ENCODE measurements around the gene FUT8.
A peak's percentile ranks its signal among the peaks of the same experiment; 100 is the strongest.
"Not testable (repeated sequence)": the region's sequence is repeated elsewhere in the genome, so short reads cannot be mapped to it uniquely, and the experiment has no call there.

The FUT8 gene

DNA sequence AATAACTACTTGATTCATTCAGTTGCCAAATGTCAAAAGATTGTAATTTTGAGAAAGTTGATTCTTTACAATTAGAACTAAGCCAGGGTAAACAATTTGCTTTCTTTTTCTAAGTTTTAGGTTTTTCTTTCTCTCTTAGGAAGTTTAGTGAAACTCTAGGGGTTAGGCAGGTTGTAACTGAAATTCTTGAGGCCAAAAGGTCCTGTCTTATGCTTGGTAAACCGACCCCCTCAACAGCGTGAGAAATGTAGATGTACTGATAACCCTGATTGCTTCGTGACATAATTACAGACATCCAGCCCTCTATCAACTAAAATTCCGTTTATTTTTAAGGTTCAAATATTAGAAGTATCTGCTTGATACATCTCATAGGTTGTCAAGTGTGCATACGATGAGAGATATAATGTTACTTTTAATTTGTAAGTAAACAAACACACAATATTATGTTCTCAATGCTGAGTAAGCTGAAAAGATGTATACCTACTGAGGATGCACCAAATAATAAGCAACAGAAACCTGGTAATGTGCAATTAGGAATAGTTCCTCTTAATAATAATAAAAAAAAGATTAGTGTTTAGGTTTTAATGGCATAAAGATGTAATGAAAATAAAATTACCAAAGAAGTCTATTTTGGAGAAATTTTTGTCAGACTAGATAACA is 7.2 kb downstream of the FUT8 start:
- DNase-seq (ENCODE audit: low spot score): no peak

DNA sequence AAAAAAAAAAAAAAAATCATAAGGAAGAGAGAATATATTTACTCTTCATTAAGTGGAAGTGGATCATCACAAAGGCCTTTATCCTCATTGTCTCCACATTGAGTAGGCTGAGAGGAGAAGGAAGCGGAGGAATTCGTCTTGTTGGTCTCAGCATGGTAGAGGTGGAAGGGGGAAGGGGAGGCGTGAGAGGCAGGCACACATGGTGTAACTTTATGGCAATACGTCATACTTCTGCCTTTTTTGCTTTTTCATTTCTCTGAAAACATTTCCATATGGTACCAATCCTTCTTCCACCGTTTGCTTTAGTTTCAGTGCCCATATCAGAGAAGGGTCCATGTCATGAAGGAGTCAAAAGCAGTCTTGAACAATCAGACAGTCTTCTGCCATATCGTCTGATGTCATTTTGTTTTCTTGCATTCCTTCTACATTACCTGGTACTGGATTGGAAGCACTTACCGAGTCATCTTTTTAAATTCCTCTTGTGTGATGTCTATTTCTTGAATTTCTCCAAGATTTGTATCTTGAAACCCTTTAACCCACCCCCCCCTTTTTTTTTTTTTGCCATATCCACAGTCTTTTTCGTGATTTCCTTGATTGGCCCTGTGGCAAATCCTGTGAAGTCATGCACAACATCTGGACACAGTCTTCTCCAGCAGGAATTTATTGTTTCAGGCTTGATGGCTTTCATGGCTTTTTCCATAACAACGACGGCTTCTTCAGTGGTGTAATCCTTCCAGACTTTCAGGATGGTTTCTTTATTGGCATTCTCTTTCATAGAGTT is 8.9 kb downstream of the FUT8 start:
- no peak for DNase-seq (ENCODE audit: low spot score)

DNA sequence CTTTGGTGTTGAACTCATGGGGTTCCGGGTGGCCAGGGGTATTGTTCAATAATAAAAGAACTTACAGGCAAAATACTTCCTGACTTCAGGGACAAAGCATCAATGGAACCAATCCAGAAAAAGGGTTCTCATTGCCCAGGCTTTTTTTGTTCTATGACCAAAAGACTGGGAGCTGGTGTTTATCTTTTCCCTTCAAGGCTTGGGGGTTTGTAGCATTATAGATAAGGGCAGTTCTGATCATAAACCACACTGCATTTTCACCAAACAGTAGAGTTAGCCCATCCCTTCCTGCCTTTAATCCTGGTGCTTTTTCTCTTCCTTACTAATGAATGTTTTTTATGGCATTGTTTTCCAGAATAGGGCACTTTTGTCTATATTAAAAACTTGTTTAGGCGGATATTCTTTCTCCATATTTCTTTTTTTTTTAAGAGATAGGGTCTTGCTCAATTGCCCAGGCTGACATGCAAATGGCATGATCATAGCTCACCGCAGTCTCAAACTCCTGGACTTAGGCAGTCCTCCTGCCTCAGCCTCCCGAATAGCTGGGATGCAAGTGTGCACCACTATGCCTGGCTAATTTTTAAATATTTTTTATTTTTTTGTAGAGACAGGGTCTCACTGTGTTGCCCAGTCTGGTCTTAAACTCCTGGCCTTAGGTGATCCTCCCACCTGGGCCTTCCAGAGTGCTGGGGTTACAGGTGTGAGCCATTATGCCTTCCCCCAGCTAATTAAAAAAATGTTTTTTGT is 9.7 kb downstream of the FUT8 start:
- no peak for DNase-seq (ENCODE audit: low spot score)

- DNase-seq (ENCODE audit: low spot score): no peak
Observed at GRCh38 chr14:65423982-65424381, 11.5 kb downstream of the FUT8 start.

- DNase-seq (ENCODE audit: low spot score): no peak
Observed at GRCh38 chr14:65424531-65424930, 12.0 kb downstream of the FUT8 start.

- no peak for DNase-seq (ENCODE audit: low spot score)
Observed at GRCh38 chr14:65425885-65426284, 13.4 kb downstream of the FUT8 start.

- not testable (repeated sequence) for DNase-seq (ENCODE audit: low spot score)
Observed at GRCh38 chr14:65426902-65427301, 14.4 kb downstream of the FUT8 start.

DNA sequence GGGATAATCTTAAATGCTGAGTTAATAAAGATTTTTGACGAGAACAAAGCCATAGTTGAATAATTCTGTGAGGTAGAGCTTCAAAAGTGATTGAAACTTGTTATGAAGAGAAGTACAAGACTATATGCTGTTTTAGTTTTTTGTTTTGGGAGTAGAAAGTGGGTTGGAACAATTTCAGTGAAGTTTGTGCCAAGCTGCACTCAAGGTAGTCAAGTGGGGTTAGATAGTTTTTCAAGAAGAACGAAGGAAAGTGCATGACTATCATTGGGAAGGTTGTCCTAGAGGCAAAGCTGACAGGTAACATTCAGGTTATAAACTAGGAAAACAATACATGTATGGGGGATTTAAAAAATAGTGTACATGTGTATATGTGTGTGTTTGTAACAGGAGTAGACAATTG is 16.2 kb downstream of the FUT8 start:
- DNase-seq (ENCODE audit: low spot score): no peak

- DNase-seq (ENCODE audit: low spot score): no peak
Observed at GRCh38 chr14:65429757-65430156, 17.2 kb downstream of the FUT8 start.

DNA sequence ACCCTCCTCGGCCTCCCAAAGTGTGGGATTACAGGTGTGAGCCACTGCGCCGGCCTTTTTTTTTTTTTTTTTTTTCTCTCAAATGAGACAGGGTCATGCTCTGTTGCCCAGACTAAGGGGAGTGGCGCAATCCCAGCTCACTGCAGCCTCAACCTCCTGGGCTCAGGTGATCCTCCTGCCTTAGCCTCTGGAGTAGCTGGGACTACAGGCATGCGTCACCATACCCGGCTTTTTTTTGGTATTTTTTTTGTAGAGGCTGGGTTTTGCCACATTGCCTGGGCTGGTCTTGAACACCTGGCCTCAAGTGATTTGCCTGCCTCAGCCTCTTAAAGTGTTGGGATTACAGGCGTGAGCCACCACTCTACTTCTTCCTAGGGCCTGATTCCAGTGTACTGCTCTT is 18.7 kb downstream of the FUT8 start:
- DNase-seq (ENCODE audit: low spot score): no peak

DNA sequence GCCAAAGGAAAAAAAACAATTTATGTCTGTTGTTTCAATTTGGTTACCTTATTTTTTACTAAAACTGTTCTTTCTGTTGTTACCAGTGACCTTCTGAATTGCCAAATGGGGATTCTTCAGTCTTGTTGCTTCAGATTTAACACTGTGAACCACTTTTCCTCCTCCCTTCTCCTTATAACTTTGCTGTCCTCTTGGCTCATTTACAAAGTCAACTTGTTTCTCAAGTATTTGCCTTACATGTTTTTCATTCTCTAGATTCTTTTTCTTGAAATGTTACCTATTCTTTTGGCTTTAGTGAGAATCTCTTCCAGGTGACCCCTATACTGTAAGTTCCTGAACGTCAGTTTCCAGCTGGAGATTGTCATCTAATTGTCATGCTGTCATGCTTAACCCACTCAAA is 19.4 kb downstream of the FUT8 start:
- no peak for DNase-seq (ENCODE audit: low spot score)

DNA sequence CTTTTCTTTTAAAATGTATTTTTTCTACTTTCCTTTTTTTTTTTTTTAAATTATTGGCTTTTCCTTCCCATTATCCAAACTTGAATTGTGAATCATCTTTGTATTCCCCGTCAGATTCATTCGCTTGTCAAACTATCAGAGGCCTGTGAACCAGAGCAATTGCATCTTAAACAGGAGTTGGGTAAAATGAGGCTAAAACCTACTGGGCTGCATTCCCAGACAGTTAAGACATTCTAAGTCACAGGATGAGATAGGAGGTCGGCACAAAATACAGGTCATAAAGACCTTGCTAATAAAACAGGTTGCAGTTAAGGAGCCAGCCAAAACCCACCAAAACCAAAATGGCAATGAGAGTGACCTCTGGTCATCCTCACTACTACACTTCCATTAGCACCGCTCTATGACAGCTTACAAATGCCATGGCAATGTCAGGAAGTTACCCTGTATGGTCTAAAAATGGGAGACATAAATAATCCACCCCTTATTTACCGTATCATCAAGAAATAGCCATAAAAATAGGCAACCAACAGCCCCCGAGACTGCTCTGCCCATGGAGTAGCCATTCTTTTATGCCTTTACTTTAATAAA is 19.9 kb downstream of the FUT8 start:
- no peak for DNase-seq (ENCODE audit: low spot score)

DNA sequence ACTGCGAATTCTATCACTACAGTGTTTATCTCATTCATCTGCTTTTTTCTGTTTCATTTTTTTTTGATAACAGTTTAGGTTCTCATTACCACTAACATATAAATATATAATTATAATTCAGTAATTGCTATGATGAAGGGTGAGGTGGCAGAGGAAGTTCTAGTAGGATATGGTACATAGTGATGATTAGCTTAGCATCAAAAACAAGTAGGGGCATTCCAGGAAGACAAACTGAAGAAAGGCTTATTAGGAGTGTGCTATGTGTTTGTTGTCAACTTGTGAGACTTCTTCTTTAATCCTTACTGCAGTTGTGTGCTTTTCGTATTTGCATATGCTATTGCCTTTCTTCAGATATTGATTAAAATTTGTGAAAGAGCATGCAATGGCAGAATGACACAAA is 20.6 kb downstream of the FUT8 start:
- DNase-seq (ENCODE audit: low spot score): peak; percentile 20

DNA sequence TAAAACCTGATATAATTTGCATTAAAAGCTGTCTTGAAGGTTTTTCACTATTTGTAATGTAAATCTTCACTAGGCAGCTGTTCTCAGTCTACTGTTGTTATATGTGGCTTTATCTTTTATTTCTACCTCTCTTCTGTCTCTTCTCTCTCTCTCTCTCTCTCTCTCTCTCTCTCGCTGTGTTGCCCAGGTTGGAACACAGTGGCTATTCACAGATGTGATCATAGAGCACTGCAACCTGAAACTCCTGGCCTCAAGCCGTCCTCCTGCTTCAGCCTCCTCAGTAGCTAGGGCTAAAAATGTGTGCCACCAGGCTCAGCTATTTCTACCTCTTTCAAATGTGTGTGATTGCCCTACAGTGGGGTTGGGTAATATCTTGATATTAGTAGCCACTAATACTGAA is 21.1 kb downstream of the FUT8 start:
- DNase-seq (ENCODE audit: low spot score): no peak

GRCh38 chr14:65434216-65434850 is 21.8 kb downstream of the FUT8 start:
- no peak for DNase-seq (ENCODE audit: low spot score)

DNA sequence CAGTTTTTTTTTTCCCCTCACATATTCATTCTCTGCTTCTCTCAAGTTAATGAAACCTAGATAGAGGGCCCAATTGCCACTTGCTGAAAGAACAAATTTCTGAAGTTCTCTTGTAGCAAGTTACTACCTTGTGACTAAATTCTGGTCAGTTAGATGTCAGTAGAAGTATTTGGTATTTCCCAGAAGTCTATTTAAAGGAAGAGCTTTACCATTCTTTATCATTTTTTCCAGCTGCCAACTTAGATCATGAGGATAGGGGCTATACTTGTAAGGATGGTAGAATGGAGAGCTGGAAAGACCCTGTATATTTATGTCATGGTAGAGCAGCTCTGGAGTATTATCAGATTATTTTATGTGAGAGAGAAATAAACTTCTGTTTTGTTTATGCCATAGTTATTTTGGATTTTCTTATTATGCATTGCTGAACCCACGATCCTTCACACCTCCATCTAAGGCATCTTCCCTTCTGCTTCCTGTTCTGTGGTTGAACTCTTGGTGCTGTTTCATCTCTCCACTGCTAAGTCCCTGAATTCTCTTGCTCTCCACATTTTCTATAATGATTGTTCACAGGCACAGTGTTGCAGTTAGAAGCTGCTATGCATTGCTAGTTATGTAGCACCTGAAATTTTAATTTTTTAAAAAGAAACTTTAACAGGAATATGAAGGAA is 25.9 kb downstream of the FUT8 start:
- no peak for DNase-seq (ENCODE audit: low spot score)

GRCh38 chr14:65439117-65439516 is 26.6 kb downstream of the FUT8 start:
- DNase-seq (ENCODE audit: low spot score): no peak

GRCh38 chr14:65440230-65440629 is 27.7 kb downstream of the FUT8 start:
- DNase-seq (ENCODE audit: low spot score): no peak

- DNase-seq (ENCODE audit: low spot score): peak; percentile 5
Observed at GRCh38 chr14:65444230-65444629, 31.7 kb downstream of the FUT8 start.

DNA sequence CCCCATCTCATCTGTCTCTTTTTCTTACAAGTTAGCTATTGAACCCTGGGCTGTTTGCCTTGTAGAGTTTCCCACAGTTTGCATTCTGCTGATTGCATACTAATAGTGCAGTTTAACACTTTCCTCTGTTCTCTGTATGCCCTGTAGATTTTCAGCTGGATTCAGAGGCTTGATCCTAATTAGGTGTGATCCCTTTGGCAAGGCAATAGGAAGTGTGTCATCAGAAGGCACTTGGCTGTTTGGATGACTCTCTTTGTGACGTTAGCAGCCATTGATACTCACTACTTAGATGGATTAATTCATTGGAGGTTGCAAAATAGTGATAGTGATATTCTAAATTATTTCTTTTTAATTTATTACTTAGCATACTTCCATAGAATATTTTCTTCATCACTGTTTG is 33.6 kb downstream of the FUT8 start:
- no peak for DNase-seq (ENCODE audit: low spot score)

DNA sequence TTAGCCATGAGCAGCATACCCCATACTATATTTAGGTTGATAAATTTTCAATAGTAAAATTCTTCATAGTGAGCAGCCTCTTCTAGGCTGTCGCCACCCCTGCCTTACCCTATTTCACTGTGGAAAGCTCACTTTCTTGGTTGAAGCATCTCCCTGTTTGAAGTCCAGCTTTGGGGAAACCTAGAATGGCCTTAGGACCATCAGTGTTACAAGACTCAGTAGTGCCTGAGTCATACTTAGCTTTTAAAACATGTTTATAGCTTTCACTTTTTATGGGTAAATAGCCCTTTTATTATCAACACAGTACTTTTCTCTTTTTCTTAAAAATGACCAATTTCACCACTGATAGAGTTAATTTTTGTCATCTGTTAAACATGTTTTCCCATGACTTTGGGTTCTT is 37.1 kb downstream of the FUT8 start:
- DNase-seq (ENCODE audit: low spot score): no peak
